Fibroblast of the conjunctiva (primary cell): ENCODE results near the gene OPRL1.
"Not testable (repeated sequence)": the region's sequence is repeated elsewhere in the genome, so short reads cannot be mapped to it uniquely, and the experiment has no call there.

Source experiments
- DNase-seq: peaks from one replicate; pipeline ENCODE4 v3.0.0-alpha.2; 2010; ENCODE audit warnings: low read depth

OPRL1 gene

GRCh38 chr20:64117432-64117777 lies 37.5 kb downstream of the OPRL1 start:
- not testable (repeated sequence) for DNase-seq

GRCh38 chr20:64119301-64119680 lies 39.4 kb downstream of the OPRL1 start:
- DNase-seq = no peak

- no peak for DNase-seq
Measured at GRCh38 chr20:64119681-64120341, 39.9 kb downstream of the OPRL1 start.

GRCh38 chr20:64121586-64121985 lies 41.7 kb downstream of the OPRL1 start:
- no peak for DNase-seq

GRCh38 chr20:64122927-64123326 lies 43.0 kb downstream of the OPRL1 start:
- DNase-seq = not testable (repeated sequence)

- DNase-seq = not testable (repeated sequence)
Measured at GRCh38 chr20:64123517-64123916, 43.6 kb downstream of the OPRL1 start.

- no peak for DNase-seq
Measured at GRCh38 chr20:64129146-64129782, 49.4 kb downstream of the OPRL1 start.

- no peak for DNase-seq
Measured at GRCh38 chr20:64130271-64130670, 50.4 kb downstream of the OPRL1 start.

- DNase-seq = no peak
Measured at GRCh38 chr20:64130876-64131275, 51.0 kb downstream of the OPRL1 start.

GRCh38 chr20:64131406-64131805 lies 51.5 kb downstream of the OPRL1 start:
- no peak for DNase-seq

GRCh38 chr20:64133951-64134407 lies 54.1 kb downstream of the OPRL1 start:
- DNase-seq = no peak

- DNase-seq = not testable (repeated sequence)
Measured at GRCh38 chr20:64134744-64135143, 54.9 kb downstream of the OPRL1 start.

- DNase-seq = no peak
Measured at GRCh38 chr20:64136004-64136710, 56.3 kb downstream of the OPRL1 start.

GRCh38 chr20:64137598-64138031 lies 57.7 kb downstream of the OPRL1 start:
- no peak for DNase-seq

GRCh38 chr20:64138276-64138815 lies 58.5 kb downstream of the OPRL1 start:
- DNase-seq = no peak

GRCh38 chr20:64139199-64140060 lies 59.5 kb downstream of the OPRL1 start:
- no peak for DNase-seq

GRCh38 chr20:64140061-64140931 lies 60.4 kb downstream of the OPRL1 start:
- no peak for DNase-seq

GRCh38 chr20:64140956-64141355 lies 61.1 kb downstream of the OPRL1 start:
- no peak for DNase-seq

GRCh38 chr20:64142590-64142989 lies 62.7 kb downstream of the OPRL1 start:
- DNase-seq = no peak

- no peak for DNase-seq
Measured at GRCh38 chr20:64143018-64143801, 63.3 kb downstream of the OPRL1 start.
